ENCODE measurements around the gene AGBL1. TPM values are rescaled to one million over a fixed set of nuclear protein-coding genes. Genes with fewer than 3 reads are reported as not detected.

AGBL1 gene
- polyA plus RNA-seq, 4 donors, result 0.01 to 0.04 TPM; not detected in 2

GRCh38 chr15:86912661-86913060, 833.0 kb downstream of the AGBL1 start:
- FAIRE-seq, result no peak
- Histone ChIP-seq H3K27me3 (ENCODE audit: control insufficient read depth in 3 of 3, insufficient read depth in 3 of 3, low read length in 3 of 3) (no peaks in the 10 kb centered on the region), H3K4me3 (ENCODE audit: low read depth in 1 of 3, low read length in 3 of 3) (no peak overlapping the region), H3K4me1 (ENCODE audit: control insufficient read depth in 3 of 3, insufficient read depth in 2 of 3, low read depth in 1 of 3, low read length in 2 of 3) (no peaks in the 10 kb centered on the region), H3K27ac (ENCODE audit: low read depth in 1 of 3, low read length in 2 of 3) (no peak overlapping the region), H3K36me3 (ENCODE audit: control insufficient read depth in 3 of 3, insufficient read depth in 2 of 3, low read depth in 1 of 3, low read length in 3 of 3) (no peaks in the 10 kb centered on the region), H3K9me3 (ENCODE audit: control insufficient read depth in 2 of 2, insufficient read depth in 1 of 2, low read depth in 1 of 2, low read length in 1 of 2) (no peaks in the 10 kb centered on the region)
- DNase-seq, result no peak
- WGBS, 3 donors, result 87 to 94% (median 90%) methylated on average over 1 of the region's 1 CpG

- WGBS, 3 donors, result 26 to 28% (median 28%) methylated on average over 12 of the region's 12 CpGs
- Histone ChIP-seq H3K4me1 (ENCODE audit: control insufficient read depth in 3 of 3, insufficient read depth in 2 of 3, low read depth in 1 of 3, low read length in 2 of 3) (no peaks in the 10 kb centered on the region), H3K4me3 (ENCODE audit: low read depth in 1 of 3, low read length in 3 of 3) (no peak overlapping the region), H3K27ac (ENCODE audit: low read depth in 1 of 3, low read length in 2 of 3) (no peak overlapping the region), H3K9me3 (ENCODE audit: control insufficient read depth in 2 of 2, insufficient read depth in 1 of 2, low read depth in 1 of 2, low read length in 1 of 2) (no peaks in the 10 kb centered on the region), H3K27me3 (ENCODE audit: control insufficient read depth in 3 of 3, insufficient read depth in 3 of 3, low read length in 3 of 3) (no peaks in the 10 kb centered on the region), H3K36me3 (ENCODE audit: control insufficient read depth in 3 of 3, insufficient read depth in 2 of 3, low read depth in 1 of 3, low read length in 3 of 3) (no peaks in the 10 kb centered on the region)
- DNase-seq (peak; percentile 36 to 42), FAIRE-seq (no peak)
Observed at GRCh38 chr15:86915811-86916331, 836.2 kb downstream of the AGBL1 start.

DNA sequence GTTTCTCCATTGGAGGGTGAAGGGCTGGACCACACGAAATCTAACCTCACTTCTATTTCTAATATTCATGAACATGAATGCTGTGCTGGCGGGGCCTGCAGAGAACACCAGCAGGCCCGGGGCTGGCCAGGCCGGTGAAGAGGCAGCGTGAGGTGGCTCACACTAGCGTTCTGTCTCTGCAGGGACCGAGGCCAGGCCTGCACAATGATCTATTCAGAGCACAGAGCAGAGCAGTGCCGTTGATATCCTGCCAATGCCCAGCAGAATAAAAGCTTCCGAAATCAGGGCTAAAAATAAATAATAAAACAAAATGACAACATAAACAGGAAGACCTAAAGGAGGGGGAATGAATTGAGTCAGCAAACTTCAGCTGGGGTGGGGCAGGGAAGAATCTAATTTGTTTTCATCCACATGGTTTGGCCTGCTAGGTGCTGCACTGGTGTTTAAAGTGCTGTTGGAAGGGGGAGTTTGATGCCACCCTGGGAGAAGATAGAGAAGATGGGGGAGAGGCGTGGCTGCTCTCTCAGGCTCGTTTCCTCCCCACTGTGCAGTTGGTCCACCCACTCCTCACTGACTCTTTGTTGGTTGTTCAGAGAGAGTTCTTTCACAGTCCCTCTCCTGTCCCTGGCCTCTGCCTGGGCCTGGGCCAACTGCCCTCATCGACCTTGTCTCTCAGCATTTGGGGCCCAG, 837.1 kb downstream of the AGBL1 start:
- DNase-seq (no peak), FAIRE-seq (no peak)
- no peaks in the 10 kb centered on the region for H3K27me3 ChIP-seq (ENCODE audit: control insufficient read depth in 3 of 3, insufficient read depth in 3 of 3, low read length in 3 of 3)
- H3K4me3 ChIP-seq (ENCODE audit: low read depth in 1 of 3, low read length in 3 of 3), result no peak overlapping the region
- no peak overlapping the region for H3K27ac ChIP-seq (ENCODE audit: low read depth in 1 of 3, low read length in 2 of 3)
- no peaks in the 10 kb centered on the region for H3K4me1 ChIP-seq (ENCODE audit: control insufficient read depth in 3 of 3, insufficient read depth in 2 of 3, low read depth in 1 of 3, low read length in 2 of 3)
- 53 to 66% (median 61%) methylated on average over 12 of the region's 12 CpGs for WGBS, 3 donors
- H3K36me3 ChIP-seq (ENCODE audit: control insufficient read depth in 3 of 3, insufficient read depth in 2 of 3, low read depth in 1 of 3, low read length in 3 of 3), result no peaks in the 10 kb centered on the region
- H3K9me3 ChIP-seq (ENCODE audit: control insufficient read depth in 2 of 2, insufficient read depth in 1 of 2, low read depth in 1 of 2, low read length in 1 of 2), result no peaks in the 10 kb centered on the region

GRCh38 chr15:86917361-86917671, 837.6 kb downstream of the AGBL1 start:
- H3K4me1 ChIP-seq (ENCODE audit: control insufficient read depth in 3 of 3, insufficient read depth in 2 of 3, low read depth in 1 of 3, low read length in 2 of 3), result no peaks in the 10 kb centered on the region
- no peak overlapping the region for H3K27ac ChIP-seq (ENCODE audit: low read depth in 1 of 3, low read length in 2 of 3)
- no peak overlapping the region for H3K4me3 ChIP-seq (ENCODE audit: low read depth in 1 of 3, low read length in 3 of 3)
- no peaks in the 10 kb centered on the region for H3K27me3 ChIP-seq (ENCODE audit: control insufficient read depth in 3 of 3, insufficient read depth in 3 of 3, low read length in 3 of 3)
- H3K36me3 ChIP-seq (ENCODE audit: control insufficient read depth in 3 of 3, insufficient read depth in 2 of 3, low read depth in 1 of 3, low read length in 3 of 3), result no peaks in the 10 kb centered on the region
- FAIRE-seq, result no peak
- DNase-seq, result no peak
- WGBS, 3 donors, result 88 to 94% (median 93%) methylated on average over 5 of the region's 5 CpGs
- no peaks in the 10 kb centered on the region for H3K9me3 ChIP-seq (ENCODE audit: control insufficient read depth in 2 of 2, insufficient read depth in 1 of 2, low read depth in 1 of 2, low read length in 1 of 2)

- DNase-seq, result no peak
- Histone ChIP-seq H3K27ac (ENCODE audit: low read depth in 1 of 3, low read length in 2 of 3) (no peak overlapping the region), H3K27me3 (ENCODE audit: control insufficient read depth in 3 of 3, insufficient read depth in 3 of 3, low read length in 3 of 3) (no peaks in the 10 kb centered on the region), H3K36me3 (ENCODE audit: control insufficient read depth in 3 of 3, insufficient read depth in 2 of 3, low read depth in 1 of 3, low read length in 3 of 3) (no peaks in the 10 kb centered on the region), H3K9me3 (ENCODE audit: control insufficient read depth in 2 of 2, insufficient read depth in 1 of 2, low read depth in 1 of 2, low read length in 1 of 2) (no peaks in the 10 kb centered on the region), H3K4me1 (ENCODE audit: control insufficient read depth in 3 of 3, insufficient read depth in 2 of 3, low read depth in 1 of 3, low read length in 2 of 3) (no peaks in the 10 kb centered on the region), H3K4me3 (ENCODE audit: low read depth in 1 of 3, low read length in 3 of 3) (no peak overlapping the region)
- WGBS, 3 donors, result 54 to 82% (median 65%) methylated on average over 4 of the region's 4 CpGs
- FAIRE-seq, result no peak
Observed at GRCh38 chr15:86919581-86919980, 839.9 kb downstream of the AGBL1 start.

GRCh38 chr15:86929461-86929860, 849.8 kb downstream of the AGBL1 start:
- Histone ChIP-seq H3K27me3 (ENCODE audit: control insufficient read depth in 3 of 3, insufficient read depth in 3 of 3, low read length in 3 of 3) (no peaks in the 10 kb centered on the region), H3K27ac (ENCODE audit: low read depth in 1 of 3, low read length in 2 of 3) (no peak overlapping the region), H3K36me3 (ENCODE audit: control insufficient read depth in 3 of 3, insufficient read depth in 2 of 3, low read depth in 1 of 3, low read length in 3 of 3) (no peaks in the 10 kb centered on the region), H3K9me3 (ENCODE audit: control insufficient read depth in 2 of 2, insufficient read depth in 1 of 2, low read depth in 1 of 2, low read length in 1 of 2) (no peaks in the 10 kb centered on the region), H3K4me3 (ENCODE audit: low read depth in 1 of 3, low read length in 3 of 3) (no peak overlapping the region), H3K4me1 (ENCODE audit: control insufficient read depth in 3 of 3, insufficient read depth in 2 of 3, low read depth in 1 of 3, low read length in 2 of 3) (no peaks in the 10 kb centered on the region)
- WGBS, 3 donors, result 80 to 90% (median 83%) methylated on average over 2 of the region's 2 CpGs
- DNase-seq (no peak), FAIRE-seq (no peak)

DNA sequence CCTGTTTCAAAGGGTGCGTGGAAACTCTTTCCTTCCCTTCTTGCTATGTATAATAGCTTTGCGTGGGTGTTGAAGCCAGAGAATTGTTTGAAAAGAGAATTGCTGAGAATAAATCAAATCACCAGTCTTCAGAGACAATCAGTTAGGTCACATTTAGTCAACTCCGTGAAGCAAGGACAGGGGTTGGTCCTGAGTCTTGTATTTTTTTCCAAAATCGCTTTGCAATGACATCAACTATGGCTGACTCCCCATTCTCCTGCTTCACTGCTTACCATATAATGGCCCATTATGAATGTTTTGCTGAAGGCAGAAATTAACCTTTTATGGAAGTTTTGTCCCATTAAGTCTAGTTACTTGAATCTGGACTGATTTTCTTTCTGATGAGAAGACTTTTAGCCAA, 852.8 kb downstream of the AGBL1 start:
- 72 to 86% (median 83%) methylated on average over 4 of the region's 4 CpGs for WGBS, 3 donors
- Histone ChIP-seq H3K4me1 (ENCODE audit: control insufficient read depth in 3 of 3, insufficient read depth in 2 of 3, low read depth in 1 of 3, low read length in 2 of 3) (no peaks in the 10 kb centered on the region), H3K27me3 (ENCODE audit: control insufficient read depth in 3 of 3, insufficient read depth in 3 of 3, low read length in 3 of 3) (no peaks in the 10 kb centered on the region), H3K36me3 (ENCODE audit: control insufficient read depth in 3 of 3, insufficient read depth in 2 of 3, low read depth in 1 of 3, low read length in 3 of 3) (no peaks in the 10 kb centered on the region), H3K27ac (ENCODE audit: low read depth in 1 of 3, low read length in 2 of 3) (no peak overlapping the region), H3K9me3 (ENCODE audit: control insufficient read depth in 2 of 2, insufficient read depth in 1 of 2, low read depth in 1 of 2, low read length in 1 of 2) (no peaks in the 10 kb centered on the region), H3K4me3 (ENCODE audit: low read depth in 1 of 3, low read length in 3 of 3) (no peak overlapping the region)
- FAIRE-seq (no peak), DNase-seq (no peak)

DNA sequence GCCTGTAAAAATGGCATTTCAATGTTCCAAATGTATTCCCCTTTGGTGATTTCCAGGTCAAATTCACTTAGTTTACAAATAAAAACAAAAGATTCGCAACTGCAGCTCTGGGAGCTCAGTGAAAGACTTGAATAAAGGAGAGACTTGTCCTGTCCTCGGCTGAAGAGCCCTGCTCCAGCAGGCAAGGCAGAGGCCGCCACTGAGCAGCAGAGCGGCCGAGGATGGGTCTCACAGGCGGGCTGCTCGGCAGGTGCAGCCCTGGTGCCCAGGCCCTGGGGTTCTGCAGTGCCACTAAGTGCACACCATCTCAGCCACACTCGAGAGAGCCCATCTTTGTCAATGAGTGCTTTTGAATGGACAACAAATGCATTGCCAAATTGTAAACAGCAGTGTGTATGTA, 856.2 kb downstream of the AGBL1 start:
- H3K4me3 ChIP-seq (ENCODE audit: low read depth in 1 of 3, low read length in 3 of 3), result no peak overlapping the region
- DNase-seq (no peak), FAIRE-seq (no peak)
- 60 to 62% (median 62%) methylated on average over 8 of the region's 8 CpGs for WGBS, 3 donors
- H3K36me3 ChIP-seq (ENCODE audit: control insufficient read depth in 3 of 3, insufficient read depth in 2 of 3, low read depth in 1 of 3, low read length in 3 of 3), result no peaks in the 10 kb centered on the region
- H3K27ac ChIP-seq (ENCODE audit: low read depth in 1 of 3, low read length in 2 of 3), result no peak overlapping the region
- no peaks in the 10 kb centered on the region for H3K4me1 ChIP-seq (ENCODE audit: control insufficient read depth in 3 of 3, insufficient read depth in 2 of 3, low read depth in 1 of 3, low read length in 2 of 3)
- no peaks in the 10 kb centered on the region for H3K27me3 ChIP-seq (ENCODE audit: control insufficient read depth in 3 of 3, insufficient read depth in 3 of 3, low read length in 3 of 3)
- H3K9me3 ChIP-seq (ENCODE audit: control insufficient read depth in 2 of 2, insufficient read depth in 1 of 2, low read depth in 1 of 2, low read length in 1 of 2), result no peaks in the 10 kb centered on the region

- WGBS, 3 donors, result 57 to 83% (median 80%) methylated on average over 3 of the region's 3 CpGs
- H3K36me3 ChIP-seq (ENCODE audit: control insufficient read depth in 3 of 3, insufficient read depth in 2 of 3, low read depth in 1 of 3, low read length in 3 of 3), result no peaks in the 10 kb centered on the region
- no peaks in the 10 kb centered on the region for H3K9me3 ChIP-seq (ENCODE audit: control insufficient read depth in 2 of 2, insufficient read depth in 1 of 2, low read depth in 1 of 2, low read length in 1 of 2)
- DNase-seq, result no peak
- peaks cover 0 to 2% (median 0%) of the 10 kb centered on the region in 3 donors for H3K27me3 ChIP-seq (ENCODE audit: control insufficient read depth in 3 of 3, insufficient read depth in 3 of 3, low read length in 3 of 3)
- H3K27ac ChIP-seq (ENCODE audit: low read depth in 1 of 3, low read length in 2 of 3), result no peak overlapping the region
- no peak overlapping the region for H3K4me3 ChIP-seq (ENCODE audit: low read depth in 1 of 3, low read length in 3 of 3)
- no peaks in the 10 kb centered on the region for H3K4me1 ChIP-seq (ENCODE audit: control insufficient read depth in 3 of 3, insufficient read depth in 2 of 3, low read depth in 1 of 3, low read length in 2 of 3)
- no peak for FAIRE-seq
Observed at GRCh38 chr15:86942285-86942684, 862.6 kb downstream of the AGBL1 start.
